HepG2 (cell line): ENCODE data around the gene MED9. TPM values are rescaled to one million over a fixed set of nuclear protein-coding genes. Genes with fewer than 3 reads are reported as not detected.

ENCODE experiments used
- AGO2 ChIP-seq: fragments of 200-400 bp; formaldehyde crosslinking; optimal IDR thresholded peaks from 2 replicates; pipeline ENCODE3; 2017; ENCODE audit warnings: mild to moderate bottlenecking, low read depth, low read length, moderate library complexity
- PHF8 ChIP-seq: sonication (generic); formaldehyde crosslinking; IDR thresholded peaks from 2 replicates; pipeline ENCODE4 v1.5.0; 2020; ENCODE audit warnings: missing genetic modification reagents
- RFX5 ChIP-seq: IDR thresholded peaks from 2 replicates; pipeline ENCODE4 v1.6.1; 2011; ENCODE audit warnings: low read depth, low read length, improper control_type of control experiment
- ZBTB38 ChIP-seq: sonication (generic); formaldehyde crosslinking; IDR thresholded peaks from 2 replicates; pipeline ENCODE4 v1.5.1; 2020; ENCODE audit warnings: mild to moderate bottlenecking, missing genetic modification reagents
- ZBTB7A ChIP-seq: sonication (generic); formaldehyde crosslinking; IDR thresholded peaks from 2 replicates; pipeline ENCODE4 v1.8.0; 2022; ENCODE audit warnings: mild to moderate bottlenecking, missing genetic modification reagents
- ZNF7 ChIP-seq: IDR thresholded peaks from 2 replicates; pipeline ENCODE4 v1.6.1; 2016; ENCODE audit warnings: missing biosample characterization, missing genetic modification reagents
- ZNF782 ChIP-seq: sonication (generic); formaldehyde crosslinking; IDR thresholded peaks from 2 replicates; pipeline ENCODE4 v1.4.0; 2020; ENCODE audit warnings: missing genetic modification reagents, mild to moderate bottlenecking, borderline replicate concordance
- polyA plus RNA-seq, 8 experiments: library from polyadenylated mRNA; depleted of rRNA in 3 of 8; stranded (reverse) in 7 of 8; unstranded in 1 of 8; fragments of >200 nt; fragmentation: Illumina TruSeq in 4 of 8; extraction: Trizol in 4 of 8; gene quantifications; 2 replicates each; pipeline versions ENCODE4 v1.2.1 to v1.2.3, GENCODE V29; 2011 to 2016; ENCODE audit warnings: low read depth in 4 of 8, missing spikeins in 1 of 8, mixed read lengths in 1 of 8; ENCODE audit not compliant: insufficient read depth in 1 of 8
- total RNA-seq, 5 experiments: library from RNA; depleted of rRNA; stranded (reverse); fragments of >200 nt; fragmentation: Illumina TruSeq; extraction: Trizol; gene quantifications; 2 replicates each; pipeline ENCODE4 v1.2.3, GENCODE V29; 2016; ENCODE audit warnings: low read depth in 1 of 5
- TF ChIP-seq, protein P1 (sequence below): sonication (generic); formaldehyde crosslinking; IDR thresholded peaks from 2 replicates; pipeline ENCODE4 v1.5.0; 2020; ENCODE audit warnings: mild to moderate bottlenecking, missing genetic modification reagents

MED9 gene
- total and polyA plus RNA-seq, 2 of the 13 experiments (the other 11 are each of a cell fraction or from before 2014, with no cell fraction given) = 11.9 to 15.1 TPM

GRCh38 chr17:17495536-17496188 is 18.9 kb downstream of the MED9 start (continued):
- TF ChIP-seq, protein P1, sequence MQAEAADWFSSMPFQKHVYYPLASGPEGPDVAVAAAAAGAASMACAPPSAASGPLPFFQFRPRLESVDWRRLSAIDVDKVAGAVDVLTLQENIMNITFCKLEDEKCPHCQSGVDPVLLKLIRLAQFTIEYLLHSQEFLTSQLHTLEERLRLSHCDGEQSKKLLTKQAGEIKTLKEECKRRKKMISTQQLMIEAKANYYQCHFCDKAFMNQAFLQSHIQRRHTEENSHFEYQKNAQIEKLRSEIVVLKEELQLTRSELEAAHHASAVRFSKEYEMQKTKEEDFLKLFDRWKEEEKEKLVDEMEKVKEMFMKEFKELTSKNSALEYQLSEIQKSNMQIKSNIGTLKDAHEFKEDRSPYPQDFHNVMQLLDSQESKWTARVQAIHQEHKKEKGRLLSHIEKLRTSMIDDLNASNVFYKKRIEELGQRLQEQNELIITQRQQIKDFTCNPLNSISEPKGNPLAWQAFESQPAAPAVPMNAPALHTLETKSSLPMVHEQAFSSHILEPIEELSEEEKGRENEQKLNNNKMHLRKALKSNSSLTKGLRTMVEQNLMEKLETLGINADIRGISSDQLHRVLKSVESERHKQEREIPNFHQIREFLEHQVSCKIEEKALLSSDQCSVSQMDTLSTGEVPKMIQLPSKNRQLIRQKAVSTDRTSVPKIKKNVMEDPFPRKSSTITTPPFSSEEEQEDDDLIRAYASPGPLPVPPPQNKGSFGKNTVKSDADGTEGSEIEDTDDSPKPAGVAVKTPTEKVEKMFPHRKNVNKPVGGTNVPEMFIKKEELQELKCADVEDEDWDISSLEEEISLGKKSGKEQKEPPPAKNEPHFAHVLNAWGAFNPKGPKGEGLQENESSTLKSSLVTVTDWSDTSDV (CRISPR knock-in tag) = peak; percentile 75
- 0 out of 2 replicates have a peak, but pooled peaks have one; percentile 36 for TF ChIP-seq ZBTB7A (CRISPR knock-in tag)
- TF ChIP-seq ZNF7 (CRISPR knock-in tag) = no peak
- TF ChIP-seq ZNF782 = no peak; the same call in 1 of the 2 replicates
- no peak for TF ChIP-seq RFX5
- TF ChIP-seq ZBTB38 = peak; percentile 73
- peak; percentile 1 for TF ChIP-seq AGO2
- no peak for TF ChIP-seq PHF8
